Activated CD8-positive, alpha-beta memory T cell treated with anti-CD3 and anti-CD28 coated beads for 48 hours (primary cell): Measurements from ENCODE around the gene AGTPBP1.
"Not testable (repeated sequence)": the region's sequence is repeated elsewhere in the genome, so short reads cannot be mapped to it uniquely, and the experiment has no call there.

ENCODE experiments used
- DNase-seq, 3 experiments: peaks; one replicate each; pipeline ENCODE4 v3.0.0-alpha.2; 2020; ENCODE audit warnings: low read depth in 2 of 3, low spot score in 2 of 3

AGTPBP1 gene

GRCh38 chr9:85741875-85742596 is at the start of gene AGTPBP1:
Gene AGTPBP1 (minus strand): TSS chr9:85741954. CDS start chr9:85712533, 29,421 bp downstream.
- DNase-seq, result peak; percentile 84 to 96 (median 90)

- DNase-seq, result not testable (repeated sequence)
These were observed 44.4 kb upstream of the AGTPBP1 start for GRCh38 chr9:85786116-85786515.

- DNase-seq, result not testable (repeated sequence)
These were observed 32.1 kb upstream of the AGTPBP1 start for GRCh38 chr9:85773844-85774243.

GRCh38 chr9:85761802-85762201 is 20.0 kb upstream of the AGTPBP1 start:
- DNase-seq, result not testable (repeated sequence)

GRCh38 chr9:85757716-85758115 is 16.0 kb upstream of the AGTPBP1 start:
- DNase-seq, result not testable (repeated sequence)

- not testable (repeated sequence) for DNase-seq
These were observed 14.5 kb upstream of the AGTPBP1 start for GRCh38 chr9:85756216-85756615.

GRCh38 chr9:85746309-85746708 is 4.6 kb upstream of the AGTPBP1 start:
- no peak for DNase-seq

GRCh38 chr9:85745203-85745602 is 3.4 kb upstream of the AGTPBP1 start:
- DNase-seq, result no peak

- no peak for DNase-seq
These were observed 2.7 kb upstream of the AGTPBP1 start for GRCh38 chr9:85744480-85744879.

GRCh38 chr9:85743275-85744128 is 1.7 kb upstream of the AGTPBP1 start:
- no peak for DNase-seq

GRCh38 chr9:85742597-85742936 is 813 bp upstream of the AGTPBP1 start:
- DNase-seq, result no peak

GRCh38 chr9:85741095-85741874 is 469 bp downstream of the AGTPBP1 start:
- peak in 2 of 3 experiments; percentile 25 for DNase-seq

GRCh38 chr9:85740787-85741094 is 1.0 kb downstream of the AGTPBP1 start:
- DNase-seq, result no peak

GRCh38 chr9:85738509-85738908 is 3.2 kb downstream of the AGTPBP1 start:
- DNase-seq, result no peak

GRCh38 chr9:85737671-85738070 is 4.1 kb downstream of the AGTPBP1 start:
- DNase-seq, result no peak

- DNase-seq, result no peak
These were observed 10.7 kb downstream of the AGTPBP1 start for GRCh38 chr9:85730916-85731630.

GRCh38 chr9:85729882-85730281 is 11.9 kb downstream of the AGTPBP1 start:
- no peak for DNase-seq

GRCh38 chr9:85727500-85727899 is 14.3 kb downstream of the AGTPBP1 start:
- no peak for DNase-seq

- DNase-seq, result no peak
These were observed 15.0 kb downstream of the AGTPBP1 start for GRCh38 chr9:85726737-85727136.

GRCh38 chr9:85723215-85723614 is 18.5 kb downstream of the AGTPBP1 start:
- DNase-seq, result no peak

- DNase-seq, result not testable (repeated sequence)
These were observed 22.3 kb downstream of the AGTPBP1 start for GRCh38 chr9:85719411-85719810.
